Stimulated activated CD4-positive, alpha-beta T cell treated with anti-CD3 and anti-CD28 coated beads, Interleukin-2, amount 100 ng/mL, for 4 hours (primary cell): ENCODE measurements around the gene ACAT1.
A peak's percentile ranks its signal among the peaks of the same experiment; 100 is the strongest.
"Not testable (repeated sequence)": the region's sequence is repeated elsewhere in the genome, so short reads cannot be mapped to it uniquely, and the experiment has no call there.

ENCODE experiments used
- DNase-seq: peaks from one replicate; pipeline ENCODE4 v3.0.0-alpha.2; 2020; ENCODE audit warnings: low read depth

Gene ACAT1

DNA sequence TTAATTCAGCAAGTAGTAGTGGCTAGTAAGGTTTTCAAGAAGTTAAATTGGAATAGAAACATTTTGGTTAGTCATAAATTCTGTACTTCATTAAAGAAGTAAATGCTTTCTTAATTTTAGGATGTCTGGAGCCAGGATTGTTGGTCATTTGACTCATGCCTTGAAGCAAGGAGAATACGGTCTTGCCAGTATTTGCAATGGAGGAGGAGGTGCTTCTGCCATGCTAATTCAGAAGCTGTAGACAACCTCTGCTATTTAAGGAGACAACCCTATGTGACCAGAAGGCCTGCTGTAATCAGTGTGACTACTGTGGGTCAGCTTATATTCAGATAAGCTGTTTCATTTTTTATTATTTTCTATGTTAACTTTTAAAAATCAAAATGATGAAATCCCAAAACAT, 25.8 kb downstream of the ACAT1 start:
- no peak for DNase-seq

DNA sequence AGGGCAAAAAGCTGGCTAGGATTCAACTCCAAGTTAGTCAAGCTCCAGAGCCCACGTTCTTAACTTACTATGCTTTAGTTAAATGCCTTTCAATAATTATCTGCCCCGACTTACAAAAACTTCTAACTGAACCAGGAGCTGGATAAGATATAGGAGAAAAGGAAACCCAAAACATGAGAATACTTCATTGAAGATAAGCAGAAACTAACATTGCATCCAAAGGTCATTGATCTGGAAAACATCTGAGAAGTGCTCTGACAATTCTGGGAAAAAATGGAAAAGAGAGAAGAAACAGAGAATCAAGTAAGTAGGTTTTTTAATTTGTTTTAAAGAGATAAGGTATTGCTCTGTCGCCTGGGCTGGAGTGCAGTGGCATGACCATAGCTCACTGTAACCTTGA, 27.2 kb downstream of the ACAT1 start:
- no peak for DNase-seq

DNA sequence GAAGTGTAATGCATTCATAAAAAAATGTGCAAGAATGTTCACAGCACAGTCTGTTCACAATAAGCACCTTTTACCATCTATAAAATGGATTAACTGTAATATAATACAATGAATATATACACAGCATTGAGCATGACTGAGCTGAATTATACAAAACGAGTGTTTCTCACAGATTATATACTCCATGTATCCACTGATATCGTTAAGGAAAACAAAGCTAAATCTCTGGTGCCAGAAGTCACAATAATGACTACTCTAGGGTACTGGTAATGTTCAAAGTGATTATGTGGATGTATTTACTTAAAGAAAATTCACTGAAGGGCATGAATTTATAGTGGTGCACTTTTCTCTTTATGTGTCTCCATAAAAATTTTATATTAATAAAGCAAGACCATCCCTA, 33.2 kb downstream of the ACAT1 start:
- DNase-seq = no peak

DNA sequence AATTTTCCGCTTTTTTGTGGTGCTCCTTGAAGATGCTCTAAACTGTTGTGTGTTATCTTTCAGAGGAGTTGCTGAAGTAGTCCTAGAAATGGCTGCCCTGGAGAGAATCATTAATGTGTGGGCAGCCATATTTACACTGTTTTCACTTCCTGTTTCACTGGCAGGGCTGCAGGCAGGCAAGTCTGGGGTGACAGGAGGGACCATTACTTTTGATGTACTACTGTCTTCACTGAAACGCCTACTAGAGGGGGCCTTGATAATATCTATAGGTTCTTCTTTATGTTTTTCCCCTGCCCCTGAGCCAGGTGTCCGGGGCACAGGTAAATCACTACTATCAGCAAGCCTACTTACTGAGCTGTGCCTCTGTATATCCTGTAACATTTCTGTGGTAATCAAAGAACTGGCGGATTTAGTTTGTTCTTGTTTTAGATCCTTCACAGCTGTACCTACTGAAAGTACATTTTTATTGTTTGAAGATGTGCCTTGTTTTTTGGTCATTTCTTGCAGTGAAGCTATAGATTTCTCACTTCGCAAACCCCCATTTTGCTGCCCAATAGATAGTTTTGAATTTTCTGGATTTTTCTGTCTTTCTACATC, 39.7 kb downstream of the ACAT1 start:
- DNase-seq = peak; percentile 4

DNA sequence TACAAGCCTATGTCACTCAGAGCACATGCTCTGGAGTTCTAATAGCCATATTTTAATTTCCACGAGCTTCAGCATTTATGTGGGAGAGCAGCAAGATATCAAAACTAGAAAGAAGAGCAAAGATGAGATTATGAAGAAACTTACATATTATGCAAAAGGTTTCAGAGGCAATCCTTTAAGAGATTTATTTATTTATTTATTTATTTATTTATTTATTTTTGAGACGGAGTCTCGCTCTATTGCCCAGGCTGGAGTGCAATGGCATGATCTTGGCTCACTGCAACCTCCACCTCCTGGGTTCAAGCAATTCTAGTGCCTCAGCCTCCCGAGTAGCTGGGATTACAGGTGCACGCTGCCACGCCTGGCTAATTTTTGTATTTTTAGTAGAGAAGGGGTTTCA, 41.5 kb downstream of the ACAT1 start:
- DNase-seq = not testable (repeated sequence)

DNA sequence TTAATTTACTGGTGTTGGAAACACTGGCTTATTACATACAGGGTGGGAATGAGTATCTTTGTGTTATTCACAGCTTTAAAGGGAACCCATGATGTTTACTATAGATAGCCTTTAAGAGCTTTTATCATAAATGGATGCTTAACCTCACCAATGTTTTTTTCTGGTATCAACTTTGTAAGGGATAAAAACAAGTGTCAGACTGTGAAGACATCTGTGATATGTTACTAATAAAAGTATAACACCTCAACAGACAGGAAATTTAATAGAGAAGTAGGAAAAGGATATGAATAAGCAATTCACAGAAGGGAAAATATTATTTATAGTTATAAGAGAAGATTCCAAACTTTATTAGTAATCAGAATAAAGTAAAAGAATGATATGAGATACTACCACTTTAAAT, 46.3 kb downstream of the ACAT1 start:
- DNase-seq = no peak

DNA sequence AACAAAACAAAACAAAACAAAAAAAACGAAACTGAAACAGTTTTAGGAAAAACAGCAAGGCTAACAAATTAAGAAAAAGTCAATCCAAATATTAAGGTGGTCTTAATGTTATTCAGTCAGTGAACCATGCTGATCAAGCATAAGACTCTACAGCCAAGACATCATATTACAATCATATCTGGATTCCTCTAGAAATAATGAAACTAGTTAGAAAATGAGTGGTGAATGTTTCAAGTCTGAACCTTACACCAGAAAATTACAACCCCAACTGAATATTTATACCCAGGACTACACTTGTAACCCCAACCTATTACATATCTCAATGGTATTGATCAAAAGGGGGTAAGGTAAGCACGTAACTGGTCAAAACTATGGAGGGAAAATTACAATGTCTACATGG, 48.8 kb downstream of the ACAT1 start:
- DNase-seq = no peak

DNA sequence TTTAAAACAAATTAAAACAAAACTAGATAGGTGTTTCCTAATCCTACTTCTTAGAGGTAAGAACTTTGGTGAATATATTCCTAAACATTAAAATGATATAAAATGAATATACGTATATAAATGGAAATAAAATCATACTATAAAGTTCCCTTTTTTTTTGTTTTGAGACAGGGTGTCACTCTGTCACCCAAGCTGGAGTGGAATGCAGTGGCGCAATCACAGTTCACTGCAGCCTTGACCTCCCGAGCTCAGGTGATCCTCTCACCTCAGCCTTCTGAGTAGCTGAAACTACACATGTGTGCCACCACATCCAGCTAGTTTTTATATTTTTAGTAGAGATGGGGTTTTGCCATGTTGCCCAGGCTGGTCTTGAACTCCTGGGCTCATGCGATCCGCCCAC, 56.2 kb downstream of the ACAT1 start:
- DNase-seq = no peak

DNA sequence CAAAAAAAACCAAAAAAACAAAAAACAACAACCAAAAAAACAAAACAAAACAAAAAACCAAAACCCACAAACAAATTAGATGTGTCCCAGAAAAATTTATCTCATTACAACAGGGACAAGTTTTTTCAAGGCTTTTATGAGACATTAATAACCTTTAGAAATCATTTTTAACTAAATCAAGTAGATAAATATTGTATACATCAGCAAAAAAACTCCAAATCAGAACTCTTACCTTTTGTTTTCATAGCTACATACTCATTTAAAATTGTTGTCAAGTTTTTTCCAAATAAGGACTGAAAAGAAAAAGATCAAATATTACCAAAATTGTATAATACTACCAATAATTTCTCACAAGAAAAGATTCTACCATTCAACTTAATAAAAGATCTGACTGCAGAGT, 72.4 kb downstream of the ACAT1 start:
- no peak for DNase-seq

DNA sequence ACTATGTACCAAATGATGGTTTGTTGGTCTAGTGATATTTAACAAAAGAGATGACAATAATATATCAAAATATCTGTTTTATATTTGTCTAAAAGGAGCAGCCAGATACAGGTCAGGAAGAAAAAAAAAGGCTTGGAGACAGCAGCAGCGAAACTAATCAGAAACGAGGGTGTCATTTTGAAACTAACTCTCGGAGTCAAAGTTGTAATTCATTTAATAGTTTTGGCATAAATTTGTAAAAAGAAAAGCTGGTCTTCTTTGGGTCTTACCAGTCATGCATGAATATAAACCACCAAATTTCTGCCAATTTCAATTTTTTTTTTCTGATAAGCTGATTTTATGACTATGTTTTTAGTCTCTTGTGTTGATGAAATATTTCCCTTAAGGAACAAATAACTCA, 75.5 kb downstream of the ACAT1 start:
- no peak for DNase-seq
